ENCODE results near the gene STK36.
A peak's percentile ranks its signal among the peaks of the same experiment; 100 is the strongest.

DNA sequence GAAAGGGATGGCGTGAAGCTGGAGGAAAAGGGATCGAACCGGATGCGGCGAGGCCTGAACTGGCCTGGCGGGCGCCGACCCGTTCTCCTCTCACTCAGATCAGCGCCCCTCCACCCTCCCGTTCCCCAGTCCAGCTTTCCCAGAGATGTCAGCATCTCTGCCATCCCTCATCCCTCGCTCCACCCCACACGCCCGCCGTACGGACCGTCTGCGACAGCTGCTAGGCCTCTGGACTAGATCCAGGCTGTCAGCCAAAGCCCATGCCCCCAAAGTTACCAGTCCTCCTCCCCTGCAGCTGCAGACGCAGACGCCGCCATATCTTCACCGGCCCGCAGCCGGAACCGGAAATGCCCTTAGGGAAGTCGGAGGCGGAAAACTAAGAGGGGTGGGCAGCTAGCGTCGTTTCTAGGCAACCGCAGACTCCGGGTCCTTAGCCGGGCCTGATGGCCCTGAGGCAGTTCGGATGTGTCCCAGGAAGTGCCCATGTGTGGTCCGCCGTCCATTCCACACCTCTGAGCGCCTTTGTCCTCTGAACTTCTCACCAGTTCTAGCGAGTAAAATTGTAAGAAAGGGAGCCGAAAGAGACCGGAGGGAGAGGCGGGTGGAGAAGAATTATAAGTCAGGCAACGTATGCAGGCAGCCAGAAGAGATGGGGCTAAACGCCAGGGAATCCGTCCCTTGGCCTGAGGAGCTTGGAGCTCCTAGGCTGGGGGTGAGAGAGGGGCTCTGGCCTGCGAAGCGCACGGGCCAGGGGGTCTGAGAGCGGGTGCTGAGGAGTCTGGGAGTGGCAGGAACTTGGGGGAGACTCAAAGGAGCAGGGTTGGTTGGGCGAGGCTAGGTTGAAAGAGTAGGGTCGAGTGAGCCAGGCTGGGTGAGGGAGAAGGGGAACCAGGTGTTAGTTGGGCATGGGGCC is at the start of gene STK36, which contains the start of gene RNF25:
- TF ChIP-seq, protein P1, sequence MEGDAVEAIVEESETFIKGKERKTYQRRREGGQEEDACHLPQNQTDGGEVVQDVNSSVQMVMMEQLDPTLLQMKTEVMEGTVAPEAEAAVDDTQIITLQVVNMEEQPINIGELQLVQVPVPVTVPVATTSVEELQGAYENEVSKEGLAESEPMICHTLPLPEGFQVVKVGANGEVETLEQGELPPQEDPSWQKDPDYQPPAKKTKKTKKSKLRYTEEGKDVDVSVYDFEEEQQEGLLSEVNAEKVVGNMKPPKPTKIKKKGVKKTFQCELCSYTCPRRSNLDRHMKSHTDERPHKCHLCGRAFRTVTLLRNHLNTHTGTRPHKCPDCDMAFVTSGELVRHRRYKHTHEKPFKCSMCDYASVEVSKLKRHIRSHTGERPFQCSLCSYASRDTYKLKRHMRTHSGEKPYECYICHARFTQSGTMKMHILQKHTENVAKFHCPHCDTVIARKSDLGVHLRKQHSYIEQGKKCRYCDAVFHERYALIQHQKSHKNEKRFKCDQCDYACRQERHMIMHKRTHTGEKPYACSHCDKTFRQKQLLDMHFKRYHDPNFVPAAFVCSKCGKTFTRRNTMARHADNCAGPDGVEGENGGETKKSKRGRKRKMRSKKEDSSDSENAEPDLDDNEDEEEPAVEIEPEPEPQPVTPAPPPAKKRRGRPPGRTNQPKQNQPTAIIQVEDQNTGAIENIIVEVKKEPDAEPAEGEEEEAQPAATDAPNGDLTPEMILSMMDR (IDR thresholded peaks at IDR 0.05), result no peak
- TF ChIP-seq POLR2A (IDR thresholded peaks at IDR 0.05) (peak; percentile 82 to 85), POLR2AphosphoS5 (IDR thresholded peaks at IDR 0.05) (peak; percentile 78 to 96 (median 90)), EP300 (IDR thresholded peaks at IDR 0.05) (no peak)

Data from sigmoid colon (tissue), 4 donors.